Measurements from ENCODE around the gene ERBB2. TPM values are rescaled to one million over a fixed set of nuclear protein-coding genes. Genes with fewer than 3 reads are reported as not detected.

Gene ERBB2
- total and polyA plus RNA-seq, 2 of the 13 experiments (the other 11 are each of a cell fraction or from before 2014, with no cell fraction given), result 57.7 to 64.1 TPM

- intact Hi-C loops (cut with micrococcal nuclease; ENCODE audit: unreplicated experiment), result no loop called here
- POLR2A ChIA-PET, result interaction anchor here (0.6 to 6.6 kb wide), 18 partner anchors 12 to 398 kb away, joined by 3 to 118 read pairs (median 8); partner anchors contain the start of genes GRB7, MIEN1, PGAP3 and STARD3
- Histone ChIP-seq H3K36me3 (replicated peaks in 1 of 2; ENCODE audit: control insufficient read depth in 1 of 2, insufficient read depth in 2 of 2, low read length in 2 of 2) (peaks cover 2 to 3% of the 10 kb centered on the region in 2 experiments; a peak in 2 of 5 replicates), H4K20me1 (ENCODE audit: insufficient read depth, low read length) (peaks cover 6% of the 10 kb centered on the region; the same call in 1 of the 2 replicates), H3K4me3 (replicated peaks in 1 of 3; ENCODE audit: insufficient read depth in 1 of 3, low read depth in 2 of 3, low read length in 3 of 3) (peak overlapping the region; percentile 90 to 94 (median 90)), H2AFZ (ENCODE audit: low read length) (no peak overlapping the region), H3K4me2 (ENCODE audit: low read depth, low read length) (peak overlapping the region; percentile 92), H3K27me3 (ENCODE audit: control insufficient read depth in 1 of 2, insufficient read depth in 2 of 2, low read length in 2 of 2) (no peaks in the 10 kb centered on the region), H3K27ac (ENCODE audit: extremely low read length, insufficient read depth, low read length) (peak overlapping the region; percentile 78), H3K4me1 (ENCODE audit: insufficient read depth, low read length) (peaks cover 78% of the 10 kb centered on the region), H3K79me2 (ENCODE audit: insufficient read depth, low read length) (peaks cover 59% of the 10 kb centered on the region), H3K9ac (ENCODE audit: insufficient read depth, low read depth, low read length) (peak overlapping the region; percentile 88), H3K9me3 (ENCODE audit: low read length) (no peaks in the 10 kb centered on the region)
- FAIRE-seq (no peak), DNase-seq (ENCODE audit: low spot score) (no peak), ATAC-seq (peak; percentile 11)
- CTCF ChIA-PET (ENCODE audit: low intra/inter-chr PET ratio, low total read pairs), result interaction anchor here (0.6 kb wide), 1 partner anchor 225 kb away, joined by 3 read pairs; no protein-coding TSS in a partner anchor
- in situ Hi-C loops (cut with HindIII; ENCODE audit: extremely low pct_ligation_motif_present, low pct_unique_long_range_greater_than_20kb), result no loop called here
- under 1% methylated on average over 38 of the region's 57 CpGs for WGBS (ENCODE audit: low lambda C conversion rate)
- BruUV-seq (replicated peaks), result no TSS peak
- TF ChIP-seq ZNF574 (CRISPR knock-in tag; IDR thresholded peaks at IDR 0.05) (peak; percentile 53), MTA1 (CRISPR knock-in tag; IDR thresholded peaks at IDR 0.05; ENCODE audit: borderline replicate concordance) (peak; percentile 38; the same call in 1 of the 2 replicates), ZNF652 (CRISPR knock-in tag; IDR thresholded peaks at IDR 0.05; ENCODE audit: borderline replicate concordance, low read depth) (peak; percentile 93), ZBED4 (CRISPR knock-in tag; IDR thresholded peaks at IDR 0.05; ENCODE audit: borderline replicate concordance) (no peak), ZNF446 (CRISPR knock-in tag; IDR thresholded peaks at IDR 0.05) (0 out of 2 replicates have a peak, but pooled peaks have one; percentile 37), ZNF430 (CRISPR knock-in tag; IDR thresholded peaks at IDR 0.05) (peak; percentile 2; the same call in 1 of the 2 replicates), PATZ1 (CRISPR knock-in tag; IDR thresholded peaks at IDR 0.05) (peak; percentile 73), KLF13 (CRISPR knock-in tag; IDR thresholded peaks at IDR 0.05) (no peak), MXD1 (CRISPR knock-in tag; IDR thresholded peaks at IDR 0.05) (0 out of 2 replicates have a peak, but pooled peaks have one; percentile 39), NCOA2 (CRISPR knock-in tag; IDR thresholded peaks at IDR 0.05) (no peak), ZNF619 (CRISPR knock-in tag; IDR thresholded peaks at IDR 0.05) (no peak), ARNT2 (CRISPR knock-in tag; IDR thresholded peaks at IDR 0.05; ENCODE audit: low read depth) (no peak)
Measured at GRCh38 chr17:39700148-39700987, 504 bp downstream of the ERBB2 start.
